ENCODE results near the gene CPT2.

Gene CPT2

DNA sequence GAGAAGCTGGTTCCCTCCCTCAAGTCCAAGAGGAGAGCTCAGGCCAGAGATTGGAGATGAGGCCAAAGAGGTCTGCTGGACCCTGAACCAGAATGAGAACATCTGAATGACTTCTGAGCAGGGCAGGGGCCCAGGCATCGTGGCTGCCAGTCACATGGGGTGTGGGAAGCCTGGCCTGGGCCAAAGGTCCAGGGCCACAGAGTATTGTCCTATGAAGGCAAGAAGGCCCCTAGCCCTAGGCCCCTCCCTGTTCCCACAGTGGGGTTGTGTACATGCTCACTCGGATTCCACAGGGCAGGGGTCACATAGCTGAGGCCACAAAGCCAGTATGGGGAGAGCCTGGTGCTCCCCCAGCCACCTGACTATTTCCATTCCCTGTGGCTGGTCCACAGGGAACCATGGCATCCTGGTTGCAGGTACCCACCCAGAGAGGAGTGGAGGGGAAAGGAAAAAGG lies 35.7 kb upstream of the CPT2 start:
- Histone ChIP-seq H2AFZ (ENCODE audit: low read length) (no peak overlapping the region), H3K36me3 (replicated peaks; ENCODE audit: insufficient read depth, low read length) (no peaks in the 10 kb centered on the region), H3F3A (ENCODE audit: insufficient read depth, low read length) (no peaks in the 10 kb centered on the region), H3K79me2 (ENCODE audit: low read length) (no peaks in the 10 kb centered on the region), H3K4me1 (ENCODE audit: low read length) (no peaks in the 10 kb centered on the region), H4K20me1 (ENCODE audit: insufficient read depth, low read length) (no peaks in the 10 kb centered on the region), H3K9me2 (replicated peaks; ENCODE audit: insufficient read depth, low read length) (no peaks in the 10 kb centered on the region), H3K9ac (ENCODE audit: low read length) (no peak overlapping the region), H3K4me2 (ENCODE audit: low read depth, low read length) (no peak overlapping the region), H3K27me3 (replicated peaks; ENCODE audit: insufficient read depth, low read length) (no peaks in the 10 kb centered on the region), H3K27ac (ENCODE audit: low read length) (no peak overlapping the region), H3K9me3 (replicated peaks; ENCODE audit: insufficient read depth, low read length) (no peaks in the 10 kb centered on the region), H3K4me3 (ENCODE audit: low read length) (no peak overlapping the region)
- TF ChIP-seq EZH2phosphoT487 (IDR thresholded peaks at IDR 0.05; ENCODE audit: low read length): no peak
- TF ChIP-seq, protein P1, sequence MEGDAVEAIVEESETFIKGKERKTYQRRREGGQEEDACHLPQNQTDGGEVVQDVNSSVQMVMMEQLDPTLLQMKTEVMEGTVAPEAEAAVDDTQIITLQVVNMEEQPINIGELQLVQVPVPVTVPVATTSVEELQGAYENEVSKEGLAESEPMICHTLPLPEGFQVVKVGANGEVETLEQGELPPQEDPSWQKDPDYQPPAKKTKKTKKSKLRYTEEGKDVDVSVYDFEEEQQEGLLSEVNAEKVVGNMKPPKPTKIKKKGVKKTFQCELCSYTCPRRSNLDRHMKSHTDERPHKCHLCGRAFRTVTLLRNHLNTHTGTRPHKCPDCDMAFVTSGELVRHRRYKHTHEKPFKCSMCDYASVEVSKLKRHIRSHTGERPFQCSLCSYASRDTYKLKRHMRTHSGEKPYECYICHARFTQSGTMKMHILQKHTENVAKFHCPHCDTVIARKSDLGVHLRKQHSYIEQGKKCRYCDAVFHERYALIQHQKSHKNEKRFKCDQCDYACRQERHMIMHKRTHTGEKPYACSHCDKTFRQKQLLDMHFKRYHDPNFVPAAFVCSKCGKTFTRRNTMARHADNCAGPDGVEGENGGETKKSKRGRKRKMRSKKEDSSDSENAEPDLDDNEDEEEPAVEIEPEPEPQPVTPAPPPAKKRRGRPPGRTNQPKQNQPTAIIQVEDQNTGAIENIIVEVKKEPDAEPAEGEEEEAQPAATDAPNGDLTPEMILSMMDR (IDR thresholded peaks at IDR 0.05; ENCODE audit: low read length): no peak
- no peak for TF ChIP-seq EZH2 (optimal IDR thresholded peaks at IDR 0.05; ENCODE audit: low read depth, low read length)
- DNase-seq: no peak

DNA sequence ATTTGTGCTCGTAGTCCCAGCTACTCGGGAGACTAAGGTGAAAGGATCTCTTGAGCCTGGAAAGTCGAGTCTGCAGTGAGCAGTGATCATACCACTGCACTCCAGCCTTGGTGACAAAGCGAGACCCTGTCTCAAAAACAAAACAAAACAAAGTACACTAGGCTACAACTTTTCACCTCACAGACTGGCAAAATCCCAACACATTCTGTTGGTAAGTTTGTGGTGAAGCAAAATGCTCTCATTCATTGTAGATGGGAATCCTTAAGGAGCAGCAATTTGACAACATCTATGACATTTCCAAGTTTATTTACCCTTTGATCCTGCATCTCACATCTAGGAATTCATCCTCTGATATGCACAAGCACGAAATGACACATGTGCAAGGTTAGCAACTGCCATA lies 34.0 kb upstream of the CPT2 start:
- no peak for DNase-seq
- Histone ChIP-seq H3K4me3 (ENCODE audit: low read length) (no peak overlapping the region), H3K9ac (ENCODE audit: low read length) (no peak overlapping the region), H3K9me2 (replicated peaks; ENCODE audit: insufficient read depth, low read length) (no peaks in the 10 kb centered on the region), H3K27ac (ENCODE audit: low read length) (no peak overlapping the region), H4K20me1 (ENCODE audit: insufficient read depth, low read length) (no peaks in the 10 kb centered on the region), H3K27me3 (replicated peaks; ENCODE audit: insufficient read depth, low read length) (no peaks in the 10 kb centered on the region), H3K36me3 (replicated peaks; ENCODE audit: insufficient read depth, low read length) (no peaks in the 10 kb centered on the region), H2AFZ (ENCODE audit: low read length) (no peak overlapping the region), H3F3A (ENCODE audit: insufficient read depth, low read length) (no peaks in the 10 kb centered on the region), H3K4me1 (ENCODE audit: low read length) (no peaks in the 10 kb centered on the region), H3K9me3 (replicated peaks; ENCODE audit: insufficient read depth, low read length) (no peaks in the 10 kb centered on the region), H3K4me2 (ENCODE audit: low read depth, low read length) (no peak overlapping the region), H3K79me2 (ENCODE audit: low read length) (no peaks in the 10 kb centered on the region)
- TF ChIP-seq EZH2phosphoT487 (IDR thresholded peaks at IDR 0.05; ENCODE audit: low read length): no peak
- TF ChIP-seq, protein P1 (IDR thresholded peaks at IDR 0.05; ENCODE audit: low read length): no peak
- no peak for TF ChIP-seq EZH2 (optimal IDR thresholded peaks at IDR 0.05; ENCODE audit: low read depth, low read length)

DNA sequence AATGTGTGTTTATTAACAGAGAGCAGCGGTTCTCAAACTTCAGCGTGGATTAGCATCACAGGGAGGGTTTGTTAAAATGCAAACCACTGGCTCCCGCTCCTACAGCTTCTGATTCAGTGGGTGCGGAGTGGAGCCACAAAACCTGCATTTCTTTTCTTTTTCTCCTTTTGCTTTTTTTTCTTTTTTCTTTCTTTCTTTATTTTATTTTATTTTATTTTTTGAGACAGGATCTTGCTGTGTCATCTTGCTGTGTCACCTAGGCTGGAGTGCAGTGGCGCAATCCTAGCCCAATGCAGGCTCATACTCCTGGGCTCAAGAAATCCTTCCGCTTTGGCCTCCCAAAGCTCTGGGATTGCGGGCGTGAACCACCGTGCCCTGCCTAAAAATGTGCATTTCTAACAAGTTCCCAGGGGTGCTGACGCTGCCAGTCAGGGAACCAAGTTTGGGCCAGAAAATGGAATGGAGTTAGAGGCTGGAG lies 33.3 kb upstream of the CPT2 start:
- Histone ChIP-seq H3K9ac (ENCODE audit: low read length) (no peak overlapping the region), H3K27me3 (replicated peaks; ENCODE audit: insufficient read depth, low read length) (no peaks in the 10 kb centered on the region), H3F3A (ENCODE audit: insufficient read depth, low read length) (no peaks in the 10 kb centered on the region), H4K20me1 (ENCODE audit: insufficient read depth, low read length) (no peaks in the 10 kb centered on the region), H3K9me3 (replicated peaks; ENCODE audit: insufficient read depth, low read length) (no peaks in the 10 kb centered on the region), H3K36me3 (replicated peaks; ENCODE audit: insufficient read depth, low read length) (no peaks in the 10 kb centered on the region), H3K4me2 (ENCODE audit: low read depth, low read length) (no peak overlapping the region), H3K27ac (ENCODE audit: low read length) (no peak overlapping the region), H3K4me3 (ENCODE audit: low read length) (no peak overlapping the region), H2AFZ (ENCODE audit: low read length) (no peak overlapping the region), H3K4me1 (ENCODE audit: low read length) (no peaks in the 10 kb centered on the region), H3K9me2 (replicated peaks; ENCODE audit: insufficient read depth, low read length) (no peaks in the 10 kb centered on the region), H3K79me2 (ENCODE audit: low read length) (no peaks in the 10 kb centered on the region)
- no peak for DNase-seq
- TF ChIP-seq EZH2phosphoT487 (IDR thresholded peaks at IDR 0.05; ENCODE audit: low read length): no peak
- TF ChIP-seq EZH2 (optimal IDR thresholded peaks at IDR 0.05; ENCODE audit: low read depth, low read length): no peak
- TF ChIP-seq, protein P1 (IDR thresholded peaks at IDR 0.05; ENCODE audit: low read length): no peak

Data from MM.1S (cell line).